ENCODE data around the gene THSD7B.

Gene THSD7B

DNA sequence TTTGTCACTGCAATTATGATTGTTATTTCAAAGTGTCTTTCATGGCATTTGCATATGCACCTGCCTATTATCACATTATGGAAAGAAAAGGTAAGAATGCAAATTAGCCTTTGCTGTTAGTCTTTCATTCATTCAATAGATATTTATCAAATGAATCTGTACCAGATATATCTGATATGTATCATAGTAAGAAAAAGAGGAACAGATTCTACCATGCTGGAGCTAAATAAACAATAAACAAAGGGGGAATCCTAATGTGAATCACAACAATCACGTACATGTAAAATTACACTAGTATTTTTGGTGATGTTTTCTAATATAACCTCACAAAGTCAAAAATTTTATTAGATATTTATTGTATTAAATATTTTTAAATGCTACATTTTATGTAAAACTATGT, 446.4 kb downstream of the THSD7B start:
- Histone ChIP-seq H3K4me1 (ENCODE audit: insufficient read depth, low read length, severe bottlenecking) (no peaks in the 10 kb centered on the region), H3F3A (ENCODE audit: insufficient read depth, low read length) (no peaks in the 10 kb centered on the region)
- TF ChIP-seq CTCF (IDR thresholded peaks at IDR 0.05; ENCODE audit: low read length) (no peak), EZH2 (IDR thresholded peaks at IDR 0.05; ENCODE audit: borderline replicate concordance, low read length) (no peak)

GRCh38 chr2:137220438-137220993, 455.2 kb downstream of the THSD7B start:
- H3K9ac ChIP-seq (ENCODE audit: low read length): no peak overlapping the region
- no peaks in the 10 kb centered on the region for H3K4me1 ChIP-seq (ENCODE audit: insufficient read depth, low read length, severe bottlenecking)
- no peak overlapping the region for H3K4me2 ChIP-seq (ENCODE audit: low read length)
- H3K79me2 ChIP-seq (ENCODE audit: insufficient read depth, low read length): no peaks in the 10 kb centered on the region
- no peaks in the 10 kb centered on the region for H3F3A ChIP-seq (ENCODE audit: insufficient read depth, low read length)
- no peak for TF ChIP-seq CTCF (IDR thresholded peaks at IDR 0.05; ENCODE audit: low read length)
- no peak for TF ChIP-seq EZH2 (IDR thresholded peaks at IDR 0.05; ENCODE audit: borderline replicate concordance, low read length)
- H3K27ac ChIP-seq (ENCODE audit: low read depth, low read length, poor library complexity, severe bottlenecking): no peak overlapping the region
- H3K27me3 ChIP-seq (ENCODE audit: insufficient read depth, low read length): no peaks in the 10 kb centered on the region
- no peaks in the 10 kb centered on the region for H3K9me3 ChIP-seq (ENCODE audit: low read length)
- no peaks in the 10 kb centered on the region for H3K36me3 ChIP-seq (ENCODE audit: insufficient read depth, low read length)
- H3K9me2 ChIP-seq (ENCODE audit: low read depth, low read length): no peaks in the 10 kb centered on the region
- H2AFZ ChIP-seq (ENCODE audit: low read length): no peak overlapping the region
- H3K4me3 ChIP-seq (ENCODE audit: low read depth, low read length, poor library complexity, severe bottlenecking): no peak overlapping the region
- H4K20me1 ChIP-seq (ENCODE audit: insufficient read depth, low read length): no peaks in the 10 kb centered on the region

More for the DNA sequence above, 446.4 kb downstream of the THSD7B start:
- H3K36me3 ChIP-seq (ENCODE audit: insufficient read depth, low read length): no peaks in the 10 kb centered on the region
- no peak overlapping the region for H3K9ac ChIP-seq (ENCODE audit: low read length)
- no peaks in the 10 kb centered on the region for H3K9me3 ChIP-seq (ENCODE audit: low read length)
- H3K27me3 ChIP-seq (ENCODE audit: insufficient read depth, low read length): no peaks in the 10 kb centered on the region
- H4K20me1 ChIP-seq (ENCODE audit: insufficient read depth, low read length): no peaks in the 10 kb centered on the region
- no peak overlapping the region for H2AFZ ChIP-seq (ENCODE audit: low read length)
- no peak overlapping the region for H3K27ac ChIP-seq (ENCODE audit: low read depth, low read length, poor library complexity, severe bottlenecking)
- H3K79me2 ChIP-seq (ENCODE audit: insufficient read depth, low read length): no peaks in the 10 kb centered on the region
- no peak overlapping the region for H3K4me3 ChIP-seq (ENCODE audit: low read depth, low read length, poor library complexity, severe bottlenecking)
- no peaks in the 10 kb centered on the region for H3K9me2 ChIP-seq (ENCODE audit: low read depth, low read length)
- H3K4me2 ChIP-seq (ENCODE audit: low read length): no peak overlapping the region

DNA sequence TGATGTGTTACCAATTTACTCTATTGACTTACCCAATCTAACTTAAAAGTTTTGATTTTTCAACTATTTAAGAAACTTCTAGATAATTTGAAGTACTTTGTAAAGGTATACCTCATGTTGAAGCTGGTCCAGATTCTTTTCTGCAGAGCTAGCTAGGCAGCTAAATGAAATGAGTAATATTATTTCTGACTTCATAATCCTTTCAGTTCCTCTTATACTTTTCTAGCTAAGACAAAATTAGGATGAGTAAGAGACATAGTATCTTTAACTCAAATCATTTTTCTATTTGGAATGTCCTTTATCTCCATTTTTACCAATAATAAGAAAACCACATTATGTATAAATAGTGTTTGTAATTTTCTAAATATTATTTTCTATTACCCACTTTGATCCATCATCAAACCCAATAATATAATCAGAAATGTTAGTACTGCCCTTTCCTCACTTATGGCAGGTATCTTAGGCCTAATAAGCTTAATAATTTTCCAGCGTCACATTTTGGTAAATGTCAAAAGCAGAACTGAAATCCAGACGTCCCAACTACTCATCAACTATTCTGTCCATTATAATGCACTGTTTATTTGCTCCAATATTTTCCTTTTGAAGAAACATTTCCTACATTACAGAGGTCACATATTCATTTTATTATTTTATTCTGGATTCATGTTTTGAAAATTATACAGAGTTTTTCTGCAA, 456.6 kb downstream of the THSD7B start:
- Histone ChIP-seq H3F3A (ENCODE audit: insufficient read depth, low read length) (no peaks in the 10 kb centered on the region), H3K79me2 (ENCODE audit: insufficient read depth, low read length) (no peaks in the 10 kb centered on the region), H3K36me3 (ENCODE audit: insufficient read depth, low read length) (no peaks in the 10 kb centered on the region), H3K27me3 (ENCODE audit: insufficient read depth, low read length) (no peaks in the 10 kb centered on the region), H3K27ac (ENCODE audit: low read depth, low read length, poor library complexity, severe bottlenecking) (no peak overlapping the region), H3K9ac (ENCODE audit: low read length) (no peak overlapping the region), H2AFZ (ENCODE audit: low read length) (no peak overlapping the region), H3K4me1 (ENCODE audit: insufficient read depth, low read length, severe bottlenecking) (no peaks in the 10 kb centered on the region), H3K4me3 (ENCODE audit: low read depth, low read length, poor library complexity, severe bottlenecking) (no peak overlapping the region), H4K20me1 (ENCODE audit: insufficient read depth, low read length) (no peaks in the 10 kb centered on the region), H3K9me2 (ENCODE audit: low read depth, low read length) (no peaks in the 10 kb centered on the region), H3K9me3 (ENCODE audit: low read length) (no peaks in the 10 kb centered on the region), H3K4me2 (ENCODE audit: low read length) (no peak overlapping the region)
- TF ChIP-seq CTCF (IDR thresholded peaks at IDR 0.05; ENCODE audit: low read length) (no peak), EZH2 (IDR thresholded peaks at IDR 0.05; ENCODE audit: borderline replicate concordance, low read length) (no peak)
